Right lobe of liver (tissue), 6 donors: ENCODE data around the gene SLC4A5. TPM values are rescaled to one million over a fixed set of nuclear protein-coding genes. Genes with fewer than 3 reads are reported as not detected.

Experiments
- ATAC-seq, 4 donors: fragments of 200-7000 bp; cut with Tn5 transposase; one replicate each; pipeline ENCODE4 v1.9.1; 2020; ENCODE audit warnings: mild to moderate bottlenecking in 4 of 4, moderate library complexity in 4 of 4
- DNase-seq, 3 donors: peaks; one replicate each; pipeline ENCODE4 v3.0.0-alpha.2; 2020
- H3K27ac ChIP-seq, 3 donors: fragments of 200-600 bp; one replicate each; pipeline ENCODE4 v1.8.0; 2022
- H3K27me3 ChIP-seq, 2 donors: fragments of 200-600 bp; one replicate each; pipeline ENCODE4 v1.8.0; 2022
- H3K36me3 ChIP-seq, 4 donors: fragments of 200-600 bp; sonication (generic) in 1 of 4; one replicate each; pipeline versions ENCODE4 v1.5.1 to v1.8.0; 2017 to 2022; ENCODE audit warnings: control low read depth in 1 of 4
- H3K4me1 ChIP-seq, 4 donors: fragments of 200-600 bp; sonication (generic) in 1 of 4; one replicate each; pipeline versions ENCODE4 v1.5.1 to v1.8.0; 2017 to 2022; ENCODE audit warnings: control low read depth in 1 of 4
- H3K4me3 ChIP-seq, 3 donors: fragments of 200-600 bp; one replicate each; pipeline ENCODE4 v1.8.0; 2022
- H3K9me3 ChIP-seq, 4 donors: fragments of 200-600 bp; sonication (generic) in 1 of 4; one replicate each; pipeline versions ENCODE4 v1.5.1 to v1.8.0; 2017 to 2022; ENCODE audit warnings: control low read depth in 1 of 4
- POLR2A ChIP-seq: fragments of 450-650 bp; IDR thresholded peaks from one replicate; pipeline ENCODE4 v1.6.1; 2017; ENCODE audit warnings: antibody characterized with exemption, mild to moderate bottlenecking
- WGBS: methylation state at CpG from one replicate; pipeline ENCODE4 v1.1.6; 2018; ENCODE audit warnings: low coverage, low lambda C conversion rate; ENCODE audit not compliant: insufficient coverage; ENCODE audit errors: missing lambda C conversion rate; 5-methylcytosine and 5-hydroxymethylcytosine counted together
- intact Hi-C, 2 donors: fragments of 100-400 bp; cut with DNase I; formaldehyde crosslinking; loops; one replicate each; pipeline versions ENCODE4 v1.11.2 to v1.14.1; 2022
- total RNA-seq, 6 experiments: library from RNA; depleted of rRNA in 2 of 6; stranded (reverse); fragments of >200 nt in 2 of 6; fragmentation: NEBNext Ultra II Directional in 3 of 6; extraction: Animal tissue kit (Norgen Biotek cat#: 25700) in 3 of 6; gene quantifications; one replicate each; pipeline versions ENCODE4 v1.1.0 to v1.2.4, GENCODE V29; 2016 to 2023
- TF ChIP-seq, protein P1 (sequence below), 4 donors: fragments of 200-600 bp in 3 of 4; fragments of 450-650 bp in 1 of 4; IDR thresholded peaks; one replicate each; pipeline versions ENCODE4 v1.5.1 to v1.8.0; 2016 to 2022; ENCODE audit warnings: antibody characterized with exemption in 4 of 4, mild to moderate bottlenecking in 2 of 4
- donor health status: DM: no; HTN: yes; CAD: no.
- donor health status: DM: no; HTN: no; CAD: no.
- donor health status: DM: no; HTN: no; CAD: no.
- donor health status: DM: no; HTN: yes; CAD: no.
- donor health status: DM: no; HTN: yes; CAD: no.

Gene SLC4A5
- total RNA-seq, 6 experiments from 2014 or later: 0.12 to 1.2 (median 0.68) TPM

DNA sequence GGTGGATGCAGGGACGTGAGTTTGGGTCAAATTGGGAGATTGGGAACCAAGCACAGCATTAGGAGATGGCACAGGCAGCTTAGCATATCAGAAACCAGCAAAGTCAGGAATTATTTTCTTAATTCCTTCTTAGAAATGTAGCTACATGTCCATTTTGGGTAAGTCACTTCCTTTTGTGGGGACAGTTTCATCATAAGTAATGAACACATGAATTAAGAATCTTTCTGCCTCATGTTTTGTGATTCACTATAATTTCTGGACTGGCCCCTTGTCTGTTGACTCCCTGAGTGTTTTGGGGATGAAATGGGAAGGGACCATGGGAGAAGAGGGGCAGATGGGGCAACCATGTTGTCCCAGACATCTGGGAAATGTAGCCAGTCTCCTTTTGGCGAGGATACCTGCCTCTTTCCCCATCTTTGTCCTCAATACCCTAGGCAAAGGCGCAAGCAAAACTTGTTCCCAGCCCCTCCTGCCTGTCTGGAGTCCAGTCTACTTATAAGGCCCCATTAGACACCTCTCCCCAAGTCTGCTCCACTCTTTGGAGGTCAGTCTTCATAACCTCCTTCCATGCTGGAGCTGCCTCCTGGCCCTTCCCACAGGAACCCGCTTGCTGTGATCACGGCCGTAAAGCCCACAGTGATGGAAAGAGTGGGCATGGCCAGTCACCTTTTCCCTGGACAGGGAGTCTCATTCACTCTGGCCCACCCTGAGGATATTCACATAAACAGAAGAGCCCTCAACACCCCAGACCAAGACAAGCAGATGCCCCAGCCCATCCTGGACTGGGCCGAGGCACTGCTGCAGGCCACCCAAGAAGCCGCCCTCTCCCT is 119.1 kb downstream of the SLC4A5 start:
- no peak overlapping the region for H3K4me3 ChIP-seq
- ATAC-seq (no peak), DNase-seq (no peak)
- H3K27ac ChIP-seq: no peak overlapping the region
- TF ChIP-seq, protein P1, sequence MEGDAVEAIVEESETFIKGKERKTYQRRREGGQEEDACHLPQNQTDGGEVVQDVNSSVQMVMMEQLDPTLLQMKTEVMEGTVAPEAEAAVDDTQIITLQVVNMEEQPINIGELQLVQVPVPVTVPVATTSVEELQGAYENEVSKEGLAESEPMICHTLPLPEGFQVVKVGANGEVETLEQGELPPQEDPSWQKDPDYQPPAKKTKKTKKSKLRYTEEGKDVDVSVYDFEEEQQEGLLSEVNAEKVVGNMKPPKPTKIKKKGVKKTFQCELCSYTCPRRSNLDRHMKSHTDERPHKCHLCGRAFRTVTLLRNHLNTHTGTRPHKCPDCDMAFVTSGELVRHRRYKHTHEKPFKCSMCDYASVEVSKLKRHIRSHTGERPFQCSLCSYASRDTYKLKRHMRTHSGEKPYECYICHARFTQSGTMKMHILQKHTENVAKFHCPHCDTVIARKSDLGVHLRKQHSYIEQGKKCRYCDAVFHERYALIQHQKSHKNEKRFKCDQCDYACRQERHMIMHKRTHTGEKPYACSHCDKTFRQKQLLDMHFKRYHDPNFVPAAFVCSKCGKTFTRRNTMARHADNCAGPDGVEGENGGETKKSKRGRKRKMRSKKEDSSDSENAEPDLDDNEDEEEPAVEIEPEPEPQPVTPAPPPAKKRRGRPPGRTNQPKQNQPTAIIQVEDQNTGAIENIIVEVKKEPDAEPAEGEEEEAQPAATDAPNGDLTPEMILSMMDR (IDR thresholded peaks at IDR 0.05): no peak
- no peak for TF ChIP-seq POLR2A
- H3K36me3 ChIP-seq: no peaks in the 10 kb centered on the region
- H3K27me3 ChIP-seq: no peaks in the 10 kb centered on the region
- H3K4me1 ChIP-seq: no peaks in the 10 kb centered on the region
- WGBS: 83% methylated on average over 2 of the region's 8 CpGs
- H3K9me3 ChIP-seq: no peaks in the 10 kb centered on the region
- intact Hi-C loops: no loop called here

GRCh38 chr2:74222300-74222650 is 120.9 kb downstream of the SLC4A5 start:
- no peaks in the 10 kb centered on the region for H3K27me3 ChIP-seq
- intact Hi-C loops: no loop called here
- no peaks in the 10 kb centered on the region for H3K36me3 ChIP-seq
- no peaks in the 10 kb centered on the region for H3K4me1 ChIP-seq
- WGBS: 57% methylated on average over 2 of the region's 6 CpGs
- TF ChIP-seq, protein P1 (IDR thresholded peaks at IDR 0.05): no peak
- no peak for TF ChIP-seq POLR2A
- H3K4me3 ChIP-seq: no peak overlapping the region
- no peak overlapping the region for H3K27ac ChIP-seq
- DNase-seq (no peak), ATAC-seq (no peak)
- no peaks in the 10 kb centered on the region for H3K9me3 ChIP-seq

DNA sequence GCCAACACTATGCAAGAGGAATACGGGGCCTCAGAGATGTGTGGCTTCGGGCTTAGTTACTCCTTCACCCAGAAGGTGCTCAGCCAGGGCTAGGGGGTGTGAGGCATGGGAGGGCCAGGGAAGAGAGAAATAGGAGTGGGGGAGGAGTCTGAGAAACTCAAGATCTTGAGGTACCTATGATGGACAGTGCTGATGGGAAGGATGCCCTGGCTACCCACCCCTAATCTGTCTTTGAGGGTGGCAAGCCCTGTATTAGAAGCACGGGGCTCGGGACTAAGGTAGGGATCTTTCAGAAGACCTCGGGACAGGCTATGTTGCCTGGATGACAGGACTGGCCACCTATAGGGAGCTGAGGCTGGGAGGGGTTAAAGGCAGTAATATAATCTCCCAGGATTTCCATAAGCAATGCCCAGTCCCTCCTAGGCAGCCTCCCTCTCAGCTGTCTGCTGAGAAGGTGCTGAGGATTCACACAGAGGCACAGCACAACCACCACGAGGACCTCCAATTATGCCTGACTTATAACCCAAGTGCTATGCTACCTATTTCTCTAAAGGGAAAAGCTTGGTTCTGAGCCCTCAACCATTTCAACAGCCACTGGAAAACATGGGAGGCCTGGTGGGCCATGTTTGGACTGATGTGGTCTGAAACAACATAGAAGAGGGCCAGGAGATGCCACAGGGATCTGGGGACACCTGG is 121.5 kb downstream of the SLC4A5 start:
- intact Hi-C loops: no loop called here
- Histone ChIP-seq H3K4me1 (no peaks in the 10 kb centered on the region), H3K36me3 (peaks cover 0 to 3% (median 0%) of the 10 kb centered on the region in 4 donors), H3K27me3 (no peaks in the 10 kb centered on the region), H3K9me3 (no peaks in the 10 kb centered on the region), H3K4me3 (no peak overlapping the region), H3K27ac (no peak overlapping the region)
- 83% methylated on average over 1 of the region's 6 CpGs for WGBS
- no peak for TF ChIP-seq POLR2A
- TF ChIP-seq, protein P1 (IDR thresholded peaks at IDR 0.05): no peak
- ATAC-seq: no peak
- no peak for DNase-seq

DNA sequence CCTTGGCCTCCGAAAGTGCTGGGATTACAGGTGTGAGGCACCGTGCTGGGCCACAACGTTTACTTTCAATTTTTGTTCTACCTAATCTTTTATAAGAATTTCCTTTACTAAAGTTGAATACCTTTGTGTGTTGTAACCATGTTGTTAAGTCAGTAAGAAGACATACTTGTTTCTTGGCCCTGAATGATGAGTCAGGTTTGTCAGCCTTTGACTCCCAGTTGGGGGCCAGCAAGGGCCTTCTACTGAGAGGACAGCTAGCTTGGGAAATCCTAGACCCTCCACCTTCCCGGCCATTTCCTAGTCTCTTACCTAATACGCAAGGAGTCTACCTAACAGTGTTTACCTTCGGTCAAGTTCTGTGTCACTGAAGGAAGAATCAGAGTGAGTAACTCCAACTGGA is 122.1 kb downstream of the SLC4A5 start:
- H3K36me3 ChIP-seq: peaks cover 0 to 3% (median 0%) of the 10 kb centered on the region in 4 donors

More for the DNA sequence above, 122.1 kb downstream of the SLC4A5 start:
- Histone ChIP-seq H3K27me3 (no peaks in the 10 kb centered on the region), H3K4me3 (no peak overlapping the region), H3K9me3 (no peaks in the 10 kb centered on the region), H3K27ac (no peak overlapping the region), H3K4me1 (no peaks in the 10 kb centered on the region)
- ATAC-seq: no peak
- 89% methylated on average over 5 of the region's 6 CpGs for WGBS
- DNase-seq: no peak
- intact Hi-C loops: no loop called here
- TF ChIP-seq, protein P1 (IDR thresholded peaks at IDR 0.05): no peak
- TF ChIP-seq POLR2A: no peak
